HG02938 (cell line): Measurements from ENCODE around the gene SCN7A.
"Not testable (repeated sequence)": the region's sequence is repeated elsewhere in the genome, so short reads cannot be mapped to it uniquely, and the experiment has no call there.

Experiments used
- ATAC-seq: cut with Tn5 transposase; IDR thresholded peaks from one replicate; pipeline ENCODE4 v1.9.1; 2021; ENCODE audit warnings: mild to moderate bottlenecking, moderate library complexity; ENCODE audit not compliant: unreplicated experiment

The SCN7A gene

DNA sequence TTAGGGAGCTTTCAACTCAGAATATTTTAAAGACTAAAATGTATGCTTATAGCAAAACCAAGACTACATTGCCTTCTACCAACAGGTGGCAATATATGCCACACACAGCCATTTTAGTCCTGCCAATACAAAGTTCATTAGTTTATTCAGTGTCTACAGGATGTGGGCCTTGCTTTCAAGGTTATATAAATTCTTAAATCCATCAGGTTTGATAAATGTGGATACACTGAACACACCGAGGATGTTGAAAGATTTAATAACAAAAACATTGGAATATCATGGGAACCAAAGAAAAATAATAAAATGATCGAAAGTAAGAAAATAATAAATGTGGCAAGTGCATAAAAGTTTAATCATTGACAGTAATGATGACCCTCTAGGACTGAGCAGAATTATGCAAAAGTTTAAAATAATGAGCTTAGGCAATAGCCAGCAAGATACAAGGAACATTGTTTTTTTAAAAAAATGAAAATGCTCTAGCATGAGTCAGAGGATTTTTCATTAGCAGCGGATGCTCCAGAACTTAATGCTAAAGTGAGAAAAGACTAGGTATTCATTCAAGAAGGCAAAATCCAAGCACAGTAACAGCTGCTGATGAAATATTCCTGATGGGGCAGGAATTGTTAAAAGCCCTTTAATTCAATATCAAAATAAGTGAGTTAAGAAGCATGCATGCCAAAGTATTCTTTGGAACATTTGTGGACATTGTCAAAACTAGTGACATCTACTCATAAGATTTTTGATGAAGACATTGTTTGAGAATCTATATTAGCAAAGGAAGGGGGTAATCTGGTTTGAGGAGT, 132.5 kb downstream of the SCN7A start:
- ATAC-seq = no peak

DNA sequence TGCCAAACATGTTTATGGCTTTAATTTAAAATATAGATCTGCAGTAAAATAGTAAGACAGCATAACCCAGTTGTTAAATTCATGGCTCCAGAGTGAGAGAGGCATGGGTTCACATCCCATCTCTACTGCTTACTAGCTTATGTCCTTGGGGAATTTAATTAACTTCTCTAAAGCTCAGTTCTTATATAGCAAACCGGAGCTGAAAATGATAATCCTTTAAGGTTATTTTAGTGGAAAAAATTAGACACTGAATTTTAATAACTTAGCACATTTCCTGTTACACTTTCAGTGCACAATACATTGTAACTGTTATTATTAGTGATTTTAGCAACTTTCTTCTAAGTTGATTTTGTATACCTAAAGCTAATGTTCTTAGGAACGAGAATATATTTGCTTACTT, 133.1 kb downstream of the SCN7A start:
- no peak for ATAC-seq

DNA sequence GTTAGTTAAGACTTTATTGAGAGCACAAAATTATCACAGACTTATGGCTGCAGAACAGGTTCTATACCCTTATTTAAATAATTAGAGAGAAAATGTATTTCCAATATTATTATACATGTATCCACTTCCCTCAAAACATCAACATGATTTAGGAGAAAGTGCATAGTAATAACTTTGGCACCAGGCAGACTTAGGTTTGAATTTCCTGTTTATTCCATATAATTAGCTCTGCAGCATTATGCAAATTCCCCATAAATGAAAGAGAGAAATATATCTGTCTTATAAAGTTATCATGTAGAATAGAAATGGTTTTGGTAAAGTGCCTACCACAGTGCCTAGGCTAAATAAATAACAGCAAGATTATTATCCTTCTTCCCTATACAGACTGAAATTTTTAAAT, 133.6 kb downstream of the SCN7A start:
- no peak for ATAC-seq

DNA sequence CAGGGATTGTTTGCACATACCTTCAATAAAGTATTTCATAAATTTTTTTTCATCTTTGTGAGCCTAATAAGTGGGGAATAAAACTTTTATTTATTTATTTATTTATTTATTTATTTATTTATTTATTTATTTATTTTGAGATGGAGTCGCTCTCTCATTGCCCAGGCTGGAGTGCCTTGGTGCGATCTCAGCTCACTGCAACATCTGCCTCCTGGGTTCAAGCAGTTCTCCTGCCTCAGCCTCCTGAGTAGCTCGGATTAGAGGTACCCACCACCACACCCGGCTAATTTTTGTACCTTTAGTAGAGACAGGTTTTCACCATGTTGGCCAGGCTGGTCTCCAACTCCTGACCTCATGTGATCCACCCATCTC, 136.1 kb downstream of the SCN7A start:
- not testable (repeated sequence) for ATAC-seq

DNA sequence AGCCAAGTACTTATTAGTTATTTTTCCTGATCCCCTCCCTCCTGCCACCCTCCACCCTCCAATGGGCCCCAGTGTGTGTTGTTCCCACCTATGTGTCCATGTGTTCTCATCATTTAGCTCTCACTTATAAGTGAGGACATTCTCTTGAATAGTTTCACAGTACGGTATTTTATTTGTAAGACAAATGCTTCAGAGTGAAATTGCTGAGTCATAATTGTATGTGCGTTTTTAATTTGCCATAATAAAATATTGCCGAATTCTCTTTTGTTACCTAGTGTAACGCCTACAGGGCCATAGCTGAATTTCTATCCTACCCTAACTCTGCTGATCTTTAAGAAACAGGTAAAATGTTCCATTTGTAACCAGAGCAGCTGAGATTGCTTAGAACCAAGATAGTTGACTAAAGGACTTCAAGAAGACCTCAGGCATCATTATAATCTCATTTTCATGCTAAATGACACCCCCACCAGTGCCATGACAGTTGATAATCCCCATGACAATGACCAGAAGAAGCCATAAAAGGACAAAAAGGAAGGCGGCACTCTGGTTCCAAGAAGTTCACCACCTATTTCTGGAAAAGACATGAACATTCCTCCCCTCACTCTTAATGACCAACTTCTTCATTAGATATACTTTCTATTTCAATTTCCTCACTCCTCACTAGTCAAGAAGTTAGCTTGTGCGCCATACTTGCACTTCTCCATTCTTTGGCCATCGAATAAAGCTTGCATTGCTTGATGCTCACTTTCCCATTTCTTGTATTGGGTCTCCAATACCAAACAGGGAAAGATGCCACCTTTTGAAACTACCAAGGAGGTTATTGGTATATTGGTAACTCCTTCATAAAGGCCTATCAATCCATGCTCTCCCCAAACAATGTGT, 136.7 kb downstream of the SCN7A start:
- no peak for ATAC-seq
